ENCODE measurements around the gene FAAP100. TPM values are rescaled to one million over a fixed set of nuclear protein-coding genes. Genes with fewer than 3 reads are reported as not detected.

FAAP100 gene
- polyA plus RNA-seq, 1 donor (not counting 4 experiments of a cell fraction or from before 2014, with no cell fraction given) = 3.8 TPM

DNA sequence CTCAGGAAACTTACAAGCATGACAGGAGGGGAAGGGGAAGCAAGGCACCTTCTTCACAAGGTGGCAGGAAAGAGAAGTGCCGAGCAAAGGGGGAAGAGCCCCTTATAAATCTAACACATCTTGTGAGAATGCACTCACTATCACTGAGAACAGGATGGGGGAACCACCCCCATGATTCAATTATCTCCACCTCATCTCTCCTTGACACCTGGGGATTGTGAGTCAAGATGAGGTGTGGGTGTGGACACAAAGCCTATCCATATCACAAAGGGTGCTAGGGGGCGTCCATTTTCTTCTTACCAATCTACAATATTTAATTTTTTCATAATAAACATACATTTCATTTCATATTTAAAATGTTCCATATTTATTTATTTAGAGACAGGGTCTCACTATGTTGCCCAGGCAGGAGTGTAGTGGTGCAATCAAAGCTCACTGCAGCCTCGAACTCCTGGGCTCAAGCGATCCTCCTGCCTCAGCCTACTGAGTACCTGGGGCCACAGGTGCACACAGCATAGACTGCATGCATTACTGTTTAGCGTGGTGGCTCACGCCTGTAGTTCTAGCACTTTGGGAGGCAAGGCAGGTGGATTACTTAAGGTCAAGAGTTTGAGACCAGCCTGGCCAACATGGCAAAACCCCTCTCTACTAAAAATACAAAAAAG is 26.5 kb upstream of the FAAP100 start:
- Histone ChIP-seq H3K27me3 (ENCODE audit: control insufficient read depth, extremely low read depth, insufficient read depth, low read length) (no peaks in the 10 kb centered on the region), H3K79me2 (ENCODE audit: control insufficient read depth, insufficient read depth, low read length) (peaks cover 19% of the 10 kb centered on the region), H3K27ac (ENCODE audit: control insufficient read depth, insufficient read depth, low read length) (peak overlapping the region; percentile 58), H3K4me2 (ENCODE audit: control insufficient read depth, extremely low read depth, insufficient read depth, low read depth, low read length) (peak overlapping the region; percentile 14), H2AFZ (ENCODE audit: control insufficient read depth, low read length) (no peak overlapping the region), H3K4me3 (ENCODE audit: control insufficient read depth in 2 of 3, extremely low read depth in 1 of 3, insufficient read depth in 2 of 3, low read depth in 1 of 3, low read length in 3 of 3) (no peak overlapping the region), H3K9me3 (ENCODE audit: control insufficient read depth, low read depth, low read length) (no peaks in the 10 kb centered on the region), H3K9me1 (ENCODE audit: control insufficient read depth, extremely low read depth, insufficient read depth, low read length) (peaks cover 13% of the 10 kb centered on the region), H3K36me3 (ENCODE audit: control insufficient read depth in 2 of 2, extremely low read depth in 1 of 2, insufficient read depth in 2 of 2, low read length in 2 of 2) (peaks cover 21 to 47% of the 10 kb centered on the region in 2 experiments), H3K4me1 (ENCODE audit: control insufficient read depth, extremely low read depth, insufficient read depth, low read length) (peaks cover 43% of the 10 kb centered on the region), H4K20me1 (ENCODE audit: control insufficient read depth, extremely low read depth, insufficient read depth, low read length) (peaks cover 4% of the 10 kb centered on the region), H3K9ac (ENCODE audit: control insufficient read depth, extremely low read depth, insufficient read depth, low read length) (no peak overlapping the region)
- DNase-seq (ENCODE audit: low read depth, low spot score) = no peak
- TF ChIP-seq CTCF (optimal IDR thresholded peaks at IDR 0.05 in 1 of 3, IDR thresholded peaks at IDR 0.05 in 1 of 3, conservative IDR thresholded peaks at IDR 0.05 in 1 of 3; ENCODE audit: extremely low read depth in 1 of 3, insufficient read depth in 2 of 3, low read length in 3 of 3) = peak in 1 of 3 experiments; percentile 9
- no peak for TF ChIP-seq EZH2 (IDR thresholded peaks at IDR 0.05; ENCODE audit: low read length)
- dilution Hi-C loops (cut with MboI; ENCODE audit: extremely low pct_ligation_motif_present, low sequenced_read_pairs) = no loop called here
- no peak for FAIRE-seq

DNA sequence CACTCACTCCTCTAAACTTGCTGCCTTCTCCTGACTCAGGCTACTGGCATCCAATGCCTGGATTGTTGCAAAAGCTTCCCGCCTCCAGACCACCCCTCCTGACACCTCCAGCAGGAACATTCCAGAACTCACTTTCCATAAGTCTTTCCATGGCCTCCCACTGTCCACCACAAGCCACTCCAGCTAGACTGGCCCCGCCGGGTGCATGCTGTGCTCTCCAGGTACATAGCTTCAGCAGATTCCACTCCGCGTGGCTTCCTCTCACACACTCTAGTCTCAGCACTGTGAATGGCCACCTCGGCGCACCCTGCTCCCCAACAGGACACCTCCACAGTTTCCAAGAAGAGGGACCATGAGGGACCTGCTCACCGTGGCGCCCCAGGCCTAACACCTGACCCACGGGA is 25.9 kb upstream of the FAAP100 start:
- FAIRE-seq = no peak
- H3K36me3 ChIP-seq (ENCODE audit: control insufficient read depth in 2 of 2, extremely low read depth in 1 of 2, insufficient read depth in 2 of 2, low read length in 2 of 2) = peaks cover 20 to 44% of the 10 kb centered on the region in 2 experiments
- no peak for TF ChIP-seq EZH2 (IDR thresholded peaks at IDR 0.05; ENCODE audit: low read length)
- TF ChIP-seq CTCF (optimal IDR thresholded peaks at IDR 0.05 in 1 of 3, IDR thresholded peaks at IDR 0.05 in 1 of 3, conservative IDR thresholded peaks at IDR 0.05 in 1 of 3; ENCODE audit: extremely low read depth in 1 of 3, insufficient read depth in 2 of 3, low read length in 3 of 3) = no peak
- H3K4me1 ChIP-seq (ENCODE audit: control insufficient read depth, extremely low read depth, insufficient read depth, low read length) = peaks cover 49% of the 10 kb centered on the region
- H3K4me2 ChIP-seq (ENCODE audit: control insufficient read depth, extremely low read depth, insufficient read depth, low read depth, low read length) = peak overlapping the region; percentile 22
- no peak overlapping the region for H3K4me3 ChIP-seq (ENCODE audit: control insufficient read depth in 2 of 3, extremely low read depth in 1 of 3, insufficient read depth in 2 of 3, low read depth in 1 of 3, low read length in 3 of 3)
- peaks cover 19% of the 10 kb centered on the region for H3K79me2 ChIP-seq (ENCODE audit: control insufficient read depth, insufficient read depth, low read length)
- peaks cover 13% of the 10 kb centered on the region for H3K9me1 ChIP-seq (ENCODE audit: control insufficient read depth, extremely low read depth, insufficient read depth, low read length)
- no peak for DNase-seq (ENCODE audit: low read depth, low spot score)
- no peaks in the 10 kb centered on the region for H3K27me3 ChIP-seq (ENCODE audit: control insufficient read depth, extremely low read depth, insufficient read depth, low read length)
- H3K27ac ChIP-seq (ENCODE audit: control insufficient read depth, insufficient read depth, low read length) = peak overlapping the region; percentile 58
- dilution Hi-C loops (cut with MboI; ENCODE audit: extremely low pct_ligation_motif_present, low sequenced_read_pairs) = no loop called here
- H3K9ac ChIP-seq (ENCODE audit: control insufficient read depth, extremely low read depth, insufficient read depth, low read length) = peak overlapping the region; percentile 22
- H2AFZ ChIP-seq (ENCODE audit: control insufficient read depth, low read length) = no peak overlapping the region
- H4K20me1 ChIP-seq (ENCODE audit: control insufficient read depth, extremely low read depth, insufficient read depth, low read length) = peaks cover 4% of the 10 kb centered on the region
- no peaks in the 10 kb centered on the region for H3K9me3 ChIP-seq (ENCODE audit: control insufficient read depth, low read depth, low read length)
